Measurements from ENCODE around the gene VIT.

Gene VIT

GRCh38 chr2:36748166-36748565 is 51.7 kb downstream of the VIT start:
- no peak for TF ChIP-seq CTCF (conservative IDR thresholded peaks at IDR 0.05)
- H3K27ac ChIP-seq = no peak overlapping the region

GRCh38 chr2:36750101-36750500 is 53.6 kb downstream of the VIT start:
- no peak overlapping the region for H3K27ac ChIP-seq
- TF ChIP-seq CTCF (conservative IDR thresholded peaks at IDR 0.05) = no peak

- TF ChIP-seq CTCF (conservative IDR thresholded peaks at IDR 0.05) = no peak
- H3K27ac ChIP-seq = no peak overlapping the region
Measured at GRCh38 chr2:36753706-36754221, 57.3 kb downstream of the VIT start.

- no peak for TF ChIP-seq CTCF (conservative IDR thresholded peaks at IDR 0.05)
- H3K27ac ChIP-seq = no peak overlapping the region
Measured at GRCh38 chr2:36754578-36754977, 58.1 kb downstream of the VIT start.

- H3K27ac ChIP-seq = no peak overlapping the region
- no peak for TF ChIP-seq CTCF (conservative IDR thresholded peaks at IDR 0.05)
Measured at GRCh38 chr2:36756438-36756837, 59.9 kb downstream of the VIT start.

GRCh38 chr2:36762764-36763490 is 66.4 kb downstream of the VIT start:
- no peak overlapping the region for H3K27ac ChIP-seq
- TF ChIP-seq CTCF (conservative IDR thresholded peaks at IDR 0.05) = no peak

- no peak for TF ChIP-seq CTCF (conservative IDR thresholded peaks at IDR 0.05)
- H3K27ac ChIP-seq = no peak overlapping the region
Measured at GRCh38 chr2:36769106-36769505, 72.6 kb downstream of the VIT start.

Measured in VCaP (cell line).